Liver (tissue), 3 donors: ENCODE data around the gene ZSWIM1.

Source experiments
- EGR1 ChIP-seq, 2 donors: IDR thresholded peaks; 2 replicates each; pipeline ENCODE4 v1.6.1; 2016 to 2018; ENCODE audit warnings: antibody characterized with exemption in 2 of 2, low read depth in 2 of 2
- FOXA1 ChIP-seq: IDR thresholded peaks from 2 replicates; pipeline ENCODE4 v1.6.1; 2016; ENCODE audit warnings: antibody characterized with exemption
- GABPA ChIP-seq, 2 donors: IDR thresholded peaks in 1 of 2; conservative IDR thresholded peaks in 1 of 2; 2 replicates each; pipeline ENCODE4 v1.6.1; 2016; ENCODE audit warnings: antibody characterized with exemption in 2 of 2, mild to moderate bottlenecking in 1 of 2, moderate library complexity in 1 of 2
- JUND ChIP-seq, 2 donors: IDR thresholded peaks; 2 replicates each; pipeline ENCODE4 v1.6.1; 2016; ENCODE audit warnings: antibody characterized with exemption in 2 of 2
- RAD21 ChIP-seq, 2 donors: IDR thresholded peaks; 2 replicates each; pipeline ENCODE4 v1.6.1; 2016; ENCODE audit warnings: antibody characterized with exemption in 2 of 2, mild to moderate bottlenecking in 2 of 2
- SP1 ChIP-seq: IDR thresholded peaks from 2 replicates; pipeline ENCODE4 v1.6.1; 2018; ENCODE audit warnings: antibody characterized with exemption, mild to moderate bottlenecking
- TAF1 ChIP-seq: conservative IDR thresholded peaks from 2 replicates; pipeline ENCODE4 v1.6.1; 2016; ENCODE audit warnings: antibody characterized with exemption, mild to moderate bottlenecking
- YY1 ChIP-seq: IDR thresholded peaks from 2 replicates; pipeline ENCODE4 v1.6.1; 2016; ENCODE audit warnings: antibody characterized with exemption, mild to moderate bottlenecking
- TF ChIP-seq, protein P1 (sequence below): IDR thresholded peaks from 2 replicates; pipeline ENCODE4 v1.6.1; 2016; ENCODE audit warnings: antibody characterized with exemption
- TF ChIP-seq, protein P2 (sequence below): fragments of 150-350 bp; IDR thresholded peaks from 2 replicates; pipeline ENCODE4 v1.5.1; 2017; ENCODE audit warnings: improper control_type of control experiment, low read depth, low read length; ENCODE audit not compliant: missing input control
- TF ChIP-seq, protein P3 (sequence below): IDR thresholded peaks from 2 replicates; pipeline ENCODE4 v1.6.1; 2016; ENCODE audit warnings: antibody characterized with exemption, mild to moderate bottlenecking
- TF ChIP-seq, protein P4 (sequence below): IDR thresholded peaks from 2 replicates; pipeline ENCODE4 v1.6.1; 2016; ENCODE audit warnings: antibody characterized with exemption
- TF ChIP-seq, protein P5 (sequence below): IDR thresholded peaks from 2 replicates; pipeline ENCODE4 v1.6.1; 2016; ENCODE audit warnings: antibody characterized with exemption
- donor health status: healthy.
- donor health status: healthy.

DNA sequence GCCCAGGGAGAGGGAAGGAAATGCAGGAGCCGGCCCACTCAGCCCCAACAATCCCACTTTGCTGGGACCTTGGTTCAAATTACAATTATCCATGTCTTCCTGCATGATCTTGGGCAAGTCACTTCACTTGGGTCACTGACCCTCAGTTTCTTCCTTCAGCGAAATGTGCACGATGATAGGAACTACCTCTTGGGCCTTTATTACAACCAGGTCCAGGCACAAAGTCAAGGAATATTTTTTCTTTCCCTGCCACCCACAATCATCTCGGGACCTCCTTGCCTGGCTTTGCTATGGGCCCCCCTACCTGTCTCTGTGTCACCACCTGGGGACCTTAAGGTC is 31.3 kb downstream of the ZSWIM1 start:
- TF ChIP-seq, protein P1, sequence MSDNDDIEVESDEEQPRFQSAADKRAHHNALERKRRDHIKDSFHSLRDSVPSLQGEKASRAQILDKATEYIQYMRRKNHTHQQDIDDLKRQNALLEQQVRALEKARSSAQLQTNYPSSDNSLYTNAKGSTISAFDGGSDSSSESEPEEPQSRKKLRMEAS: no peak
- TF ChIP-seq, protein P2, sequence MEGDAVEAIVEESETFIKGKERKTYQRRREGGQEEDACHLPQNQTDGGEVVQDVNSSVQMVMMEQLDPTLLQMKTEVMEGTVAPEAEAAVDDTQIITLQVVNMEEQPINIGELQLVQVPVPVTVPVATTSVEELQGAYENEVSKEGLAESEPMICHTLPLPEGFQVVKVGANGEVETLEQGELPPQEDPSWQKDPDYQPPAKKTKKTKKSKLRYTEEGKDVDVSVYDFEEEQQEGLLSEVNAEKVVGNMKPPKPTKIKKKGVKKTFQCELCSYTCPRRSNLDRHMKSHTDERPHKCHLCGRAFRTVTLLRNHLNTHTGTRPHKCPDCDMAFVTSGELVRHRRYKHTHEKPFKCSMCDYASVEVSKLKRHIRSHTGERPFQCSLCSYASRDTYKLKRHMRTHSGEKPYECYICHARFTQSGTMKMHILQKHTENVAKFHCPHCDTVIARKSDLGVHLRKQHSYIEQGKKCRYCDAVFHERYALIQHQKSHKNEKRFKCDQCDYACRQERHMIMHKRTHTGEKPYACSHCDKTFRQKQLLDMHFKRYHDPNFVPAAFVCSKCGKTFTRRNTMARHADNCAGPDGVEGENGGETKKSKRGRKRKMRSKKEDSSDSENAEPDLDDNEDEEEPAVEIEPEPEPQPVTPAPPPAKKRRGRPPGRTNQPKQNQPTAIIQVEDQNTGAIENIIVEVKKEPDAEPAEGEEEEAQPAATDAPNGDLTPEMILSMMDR: no peak
- TF ChIP-seq YY1 (no peak), RAD21 (IDR thresholded peaks at IDR 0.05) (no peak), GABPA (IDR thresholded peaks at IDR 0.05 in 1 of 2, conservative IDR thresholded peaks at IDR 0.05 in 1 of 2) (no peak), JUND (IDR thresholded peaks at IDR 0.05) (no peak), EGR1 (IDR thresholded peaks at IDR 0.05; ENCODE audit: low read depth in 2 of 2) (no peak), TAF1 (no peak), SP1 (no peak), FOXA1 (no peak)
- TF ChIP-seq, protein P3, sequence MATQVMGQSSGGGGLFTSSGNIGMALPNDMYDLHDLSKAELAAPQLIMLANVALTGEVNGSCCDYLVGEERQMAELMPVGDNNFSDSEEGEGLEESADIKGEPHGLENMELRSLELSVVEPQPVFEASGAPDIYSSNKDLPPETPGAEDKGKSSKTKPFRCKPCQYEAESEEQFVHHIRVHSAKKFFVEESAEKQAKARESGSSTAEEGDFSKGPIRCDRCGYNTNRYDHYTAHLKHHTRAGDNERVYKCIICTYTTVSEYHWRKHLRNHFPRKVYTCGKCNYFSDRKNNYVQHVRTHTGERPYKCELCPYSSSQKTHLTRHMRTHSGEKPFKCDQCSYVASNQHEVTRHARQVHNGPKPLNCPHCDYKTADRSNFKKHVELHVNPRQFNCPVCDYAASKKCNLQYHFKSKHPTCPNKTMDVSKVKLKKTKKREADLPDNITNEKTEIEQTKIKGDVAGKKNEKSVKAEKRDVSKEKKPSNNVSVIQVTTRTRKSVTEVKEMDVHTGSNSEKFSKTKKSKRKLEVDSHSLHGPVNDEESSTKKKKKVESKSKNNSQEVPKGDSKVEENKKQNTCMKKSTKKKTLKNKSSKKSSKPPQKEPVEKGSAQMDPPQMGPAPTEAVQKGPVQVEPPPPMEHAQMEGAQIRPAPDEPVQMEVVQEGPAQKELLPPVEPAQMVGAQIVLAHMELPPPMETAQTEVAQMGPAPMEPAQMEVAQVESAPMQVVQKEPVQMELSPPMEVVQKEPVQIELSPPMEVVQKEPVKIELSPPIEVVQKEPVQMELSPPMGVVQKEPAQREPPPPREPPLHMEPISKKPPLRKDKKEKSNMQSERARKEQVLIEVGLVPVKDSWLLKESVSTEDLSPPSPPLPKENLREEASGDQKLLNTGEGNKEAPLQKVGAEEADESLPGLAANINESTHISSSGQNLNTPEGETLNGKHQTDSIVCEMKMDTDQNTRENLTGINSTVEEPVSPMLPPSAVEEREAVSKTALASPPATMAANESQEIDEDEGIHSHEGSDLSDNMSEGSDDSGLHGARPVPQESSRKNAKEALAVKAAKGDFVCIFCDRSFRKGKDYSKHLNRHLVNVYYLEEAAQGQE: no peak
- TF ChIP-seq, protein P4, sequence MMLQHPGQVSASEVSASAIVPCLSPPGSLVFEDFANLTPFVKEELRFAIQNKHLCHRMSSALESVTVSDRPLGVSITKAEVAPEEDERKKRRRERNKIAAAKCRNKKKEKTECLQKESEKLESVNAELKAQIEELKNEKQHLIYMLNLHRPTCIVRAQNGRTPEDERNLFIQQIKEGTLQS: no peak
- TF ChIP-seq, protein P5, sequence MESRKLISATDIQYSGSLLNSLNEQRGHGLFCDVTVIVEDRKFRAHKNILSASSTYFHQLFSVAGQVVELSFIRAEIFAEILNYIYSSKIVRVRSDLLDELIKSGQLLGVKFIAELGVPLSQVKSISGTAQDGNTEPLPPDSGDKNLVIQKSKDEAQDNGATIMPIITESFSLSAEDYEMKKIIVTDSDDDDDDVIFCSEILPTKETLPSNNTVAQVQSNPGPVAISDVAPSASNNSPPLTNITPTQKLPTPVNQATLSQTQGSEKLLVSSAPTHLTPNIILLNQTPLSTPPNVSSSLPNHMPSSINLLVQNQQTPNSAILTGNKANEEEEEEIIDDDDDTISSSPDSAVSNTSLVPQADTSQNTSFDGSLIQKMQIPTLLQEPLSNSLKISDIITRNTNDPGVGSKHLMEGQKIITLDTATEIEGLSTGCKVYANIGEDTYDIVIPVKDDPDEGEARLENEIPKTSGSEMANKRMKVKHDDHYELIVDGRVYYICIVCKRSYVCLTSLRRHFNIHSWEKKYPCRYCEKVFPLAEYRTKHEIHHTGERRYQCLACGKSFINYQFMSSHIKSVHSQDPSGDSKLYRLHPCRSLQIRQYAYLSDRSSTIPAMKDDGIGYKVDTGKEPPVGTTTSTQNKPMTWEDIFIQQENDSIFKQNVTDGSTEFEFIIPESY: no peak
